A673 (cell line): Measurements from ENCODE around the gene SLC30A4. TPM values are rescaled to one million over a fixed set of nuclear protein-coding genes. Genes with fewer than 3 reads are reported as not detected.

Experiments used
- BruUV-seq: library from RNA; stranded (reverse); fragments of 400-500 nt; replicated peaks from 2 replicates; lab custom pipeline; 2021; lab: Mats Ljungman, UMichigan
- CTCF ChIA-PET: fragments of 300-600 bp; sonication (Branson Sonifier 250); formaldehyde crosslinking; loops from one replicate; lab custom pipeline; 2022; ENCODE audit warnings: antibody characterized with exemption; lab: Charles Lee
- POLR2A ChIA-PET: fragments of 300-600 bp; sonication (Branson Sonifier 250); formaldehyde crosslinking; loops from one replicate; lab custom pipeline; 2022; ENCODE audit warnings: antibody characterized with exemption; ENCODE audit not compliant: low non-redundant PET; lab: Charles Lee
- DNase-seq: peaks from one replicate; pipeline ENCODE4 v3.0.0-alpha.2; 2015; ENCODE audit warnings: low spot score
- H3K27ac ChIP-seq: fragments of 200-600 bp; sonication (generic); 2 replicates; pipeline ENCODE4 v1.5.1; 2016; ENCODE audit warnings: mixed run types, low read depth, mild to moderate bottlenecking, mixed read lengths, antibody characterized with exemption, low read length; ENCODE audit not compliant: poor library complexity, severe bottlenecking
- H3K27me3 ChIP-seq: fragments of 200-600 bp; sonication (generic); replicated peaks from 2 replicates; pipeline ENCODE4 v1.6.1; 2017; ENCODE audit warnings: mixed run types, low read depth, mild to moderate bottlenecking, mixed read lengths, antibody characterized with exemption, low read length; ENCODE audit not compliant: insufficient read depth, poor library complexity
- H3K36me3 ChIP-seq: fragments of 200-600 bp; sonication (generic); 2 replicates; pipeline ENCODE4 v1.6.1; 2016; ENCODE audit warnings: mixed run types, mild to moderate bottlenecking, mixed read lengths, antibody characterized with exemption, low read length; ENCODE audit not compliant: insufficient read depth, poor library complexity, severe bottlenecking
- H3K4me1 ChIP-seq: fragments of 200-600 bp; sonication (generic); 2 replicates; pipeline ENCODE4 v1.6.1; 2017; ENCODE audit warnings: mixed run types, mild to moderate bottlenecking, mixed read lengths, antibody characterized with exemption, low read length; ENCODE audit not compliant: insufficient read depth, poor library complexity, severe bottlenecking
- H3K4me3 ChIP-seq: fragments of 200-600 bp; sonication (generic); 2 replicates; pipeline ENCODE4 v1.5.1; 2016; ENCODE audit warnings: low read depth, mixed run types, mild to moderate bottlenecking, mixed read lengths, low read length; ENCODE audit not compliant: poor library complexity, severe bottlenecking
- H3K9me3 ChIP-seq: fragments of 200-600 bp; sonication (generic); 2 replicates; pipeline ENCODE4 v1.6.1; 2016; ENCODE audit warnings: mixed run types, low read depth, mild to moderate bottlenecking, mixed read lengths, antibody characterized with exemption, low read length; ENCODE audit not compliant: poor library complexity, severe bottlenecking
- EZH2 ChIP-seq: fragments of 200-600 bp; sonication (generic); IDR thresholded peaks from 2 replicates; pipeline ENCODE4 v1.6.1; 2017; ENCODE audit warnings: borderline replicate concordance, low read depth, mild to moderate bottlenecking, mixed read lengths, antibody characterized with exemption, low read length; ENCODE audit not compliant: poor library complexity, severe bottlenecking
- intact Hi-C: fragments of 100-400 bp; cut with micrococcal nuclease; formaldehyde crosslinking; loops from one replicate; pipeline ENCODE4 v1.10.0; 2022; ENCODE audit not compliant: unreplicated experiment
- total RNA-seq: library from RNA; stranded (reverse); gene quantifications from 2 replicates; pipeline ENCODE4 v1.2.3, GENCODE V29; 2021
- TF ChIP-seq, protein P1 (sequence below): fragments of 300-800, 200-600 bp; sonication (generic); conservative IDR thresholded peaks from 2 replicates; pipeline ENCODE4 v1.5.1; 2017; ENCODE audit warnings: low read depth, mild to moderate bottlenecking, antibody characterized with exemption, low read length, moderate library complexity, mixed read lengths

Gene SLC30A4
- total RNA-seq, 1 experiment from 2014 or later: 1.1 TPM

GRCh38 chr15:45529613-45530012 lies 7.1 kb upstream of the SLC30A4 start:
- no TSS peak for BruUV-seq
- no peak for DNase-seq
- no peaks in the 10 kb centered on the region for H3K36me3 ChIP-seq
- no peaks in the 10 kb centered on the region for H3K4me1 ChIP-seq
- intact Hi-C loops: no loop called here
- H3K27me3 ChIP-seq: no peaks in the 10 kb centered on the region
- POLR2A ChIA-PET: no interaction called here
- no peak overlapping the region for H3K4me3 ChIP-seq
- no peak overlapping the region for H3K27ac ChIP-seq
- H3K9me3 ChIP-seq: no peaks in the 10 kb centered on the region
- TF ChIP-seq, protein P1, sequence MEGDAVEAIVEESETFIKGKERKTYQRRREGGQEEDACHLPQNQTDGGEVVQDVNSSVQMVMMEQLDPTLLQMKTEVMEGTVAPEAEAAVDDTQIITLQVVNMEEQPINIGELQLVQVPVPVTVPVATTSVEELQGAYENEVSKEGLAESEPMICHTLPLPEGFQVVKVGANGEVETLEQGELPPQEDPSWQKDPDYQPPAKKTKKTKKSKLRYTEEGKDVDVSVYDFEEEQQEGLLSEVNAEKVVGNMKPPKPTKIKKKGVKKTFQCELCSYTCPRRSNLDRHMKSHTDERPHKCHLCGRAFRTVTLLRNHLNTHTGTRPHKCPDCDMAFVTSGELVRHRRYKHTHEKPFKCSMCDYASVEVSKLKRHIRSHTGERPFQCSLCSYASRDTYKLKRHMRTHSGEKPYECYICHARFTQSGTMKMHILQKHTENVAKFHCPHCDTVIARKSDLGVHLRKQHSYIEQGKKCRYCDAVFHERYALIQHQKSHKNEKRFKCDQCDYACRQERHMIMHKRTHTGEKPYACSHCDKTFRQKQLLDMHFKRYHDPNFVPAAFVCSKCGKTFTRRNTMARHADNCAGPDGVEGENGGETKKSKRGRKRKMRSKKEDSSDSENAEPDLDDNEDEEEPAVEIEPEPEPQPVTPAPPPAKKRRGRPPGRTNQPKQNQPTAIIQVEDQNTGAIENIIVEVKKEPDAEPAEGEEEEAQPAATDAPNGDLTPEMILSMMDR: no peak
- TF ChIP-seq EZH2: no peak
- CTCF ChIA-PET: no interaction called here

GRCh38 chr15:45527086-45527485 lies 4.5 kb upstream of the SLC30A4 start:
- Histone ChIP-seq H3K4me1 (no peaks in the 10 kb centered on the region), H3K4me3 (no peak overlapping the region), H3K9me3 (no peaks in the 10 kb centered on the region), H3K27me3 (no peaks in the 10 kb centered on the region), H3K36me3 (no peaks in the 10 kb centered on the region), H3K27ac (no peak overlapping the region)
- no peak for DNase-seq
- no TSS peak for BruUV-seq
- intact Hi-C loops: no loop called here
- TF ChIP-seq, protein P1: no peak
- no peak for TF ChIP-seq EZH2
- ChIA-PET CTCF (no interaction called here), POLR2A (no interaction called here)

- H3K27ac ChIP-seq: no peak overlapping the region
- CTCF ChIA-PET: no interaction called here
- H3K4me1 ChIP-seq: no peaks in the 10 kb centered on the region
These were observed 558 bp upstream of the SLC30A4 start for GRCh38 chr15:45523166-45523460.

More at GRCh38 chr15:45523166-45523460, 558 bp upstream of the SLC30A4 start:
- TF ChIP-seq, protein P1: no peak
- TF ChIP-seq EZH2: no peak
- Histone ChIP-seq H3K36me3 (no peaks in the 10 kb centered on the region), H3K9me3 (no peaks in the 10 kb centered on the region), H3K4me3 (peak overlapping the region; percentile 65), H3K27me3 (no peaks in the 10 kb centered on the region)
- no peak for DNase-seq
- intact Hi-C loops: no loop called here
- no TSS peak for BruUV-seq
- POLR2A ChIA-PET: no interaction called here
